Erythroblast (primary cell): ENCODE measurements around the gene METTL23.
"Not testable (repeated sequence)": the region's sequence is repeated elsewhere in the genome, so short reads cannot be mapped to it uniquely, and the experiment has no call there.

Source experiments
- DNase-seq, 2 experiments: peaks; one replicate each; lab custom pipeline; 2025; lab: John Stamatoyannopoulos, UW
- GATA1 ChIP-seq: IDR thresholded peaks from 2 replicates; pipeline ENCODE4 v1.6.1; 2011; ENCODE audit warnings: low read depth, mild to moderate bottlenecking, control low read depth, low read length, moderate library complexity
- POLR2A ChIP-seq: IDR thresholded peaks from 2 replicates; pipeline ENCODE4 v1.6.1; 2011; ENCODE audit warnings: mild to moderate bottlenecking, low read length

The METTL23 gene

DNA sequence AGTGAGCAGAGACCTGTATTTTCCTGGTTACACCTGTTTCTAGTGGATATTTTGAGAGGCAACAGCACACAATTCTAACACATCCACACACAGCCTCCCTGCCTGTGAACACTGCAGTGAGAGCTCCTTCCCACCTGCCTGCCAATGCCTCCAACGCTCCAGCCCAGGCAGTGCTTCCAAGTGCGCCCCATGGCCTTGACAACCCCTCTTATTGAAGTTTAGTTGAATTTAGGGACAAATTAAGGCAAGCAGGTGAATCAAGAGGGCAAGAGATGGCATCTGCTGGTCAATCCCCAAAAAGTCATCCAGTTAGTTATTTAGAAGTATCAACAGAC is 11.2 kb upstream of the METTL23 start:
- no peak for DNase-seq
- no peak for TF ChIP-seq POLR2A
- TF ChIP-seq GATA1 = no peak

GRCh38 chr17:76716146-76716838 is 10.3 kb upstream of the METTL23 start:
- DNase-seq = peak; percentile 84 to 86
- peak; percentile 62 for TF ChIP-seq POLR2A
- TF ChIP-seq GATA1 = no peak

DNA sequence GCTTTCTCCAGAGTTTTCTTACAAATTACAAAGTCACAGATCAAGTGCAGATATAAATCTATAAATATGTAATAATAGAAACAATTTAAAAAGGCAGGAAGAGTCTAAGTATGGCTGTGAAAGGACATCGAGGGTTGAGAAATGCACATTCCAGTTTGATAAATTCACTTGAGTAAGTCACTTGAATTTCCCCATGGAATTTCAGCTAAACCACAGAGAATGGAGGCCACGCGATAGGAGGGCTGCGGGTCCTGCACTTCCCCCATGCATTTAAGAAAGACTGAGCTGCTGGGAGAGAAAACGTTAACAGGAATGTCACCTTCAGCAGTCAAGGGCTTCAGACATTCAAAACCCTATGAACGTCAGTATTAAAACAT is 9.8 kb upstream of the METTL23 start:
- TF ChIP-seq POLR2A (no peak), GATA1 (no peak)
- no peak for DNase-seq

DNA sequence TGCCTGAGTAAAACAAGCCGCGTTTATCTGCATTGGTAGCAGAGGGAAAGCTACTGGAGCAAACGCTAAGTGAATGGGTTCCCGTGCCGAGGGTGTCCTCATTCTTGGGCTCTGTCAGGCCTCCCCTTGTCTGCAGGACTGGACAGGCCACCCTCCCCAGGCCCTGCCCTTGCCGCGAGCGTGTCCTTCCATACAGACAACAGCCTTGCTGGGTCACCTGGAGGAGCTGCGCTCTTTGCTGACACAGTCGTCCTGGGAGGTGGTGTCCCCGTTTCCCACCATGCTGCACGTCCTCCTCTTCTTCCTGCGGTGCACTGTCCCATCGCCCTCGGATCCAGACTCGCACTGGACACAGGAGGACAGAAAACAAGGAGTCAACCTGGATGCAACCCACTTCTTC is 8.1 kb upstream of the METTL23 start:
- DNase-seq = no peak

DNA sequence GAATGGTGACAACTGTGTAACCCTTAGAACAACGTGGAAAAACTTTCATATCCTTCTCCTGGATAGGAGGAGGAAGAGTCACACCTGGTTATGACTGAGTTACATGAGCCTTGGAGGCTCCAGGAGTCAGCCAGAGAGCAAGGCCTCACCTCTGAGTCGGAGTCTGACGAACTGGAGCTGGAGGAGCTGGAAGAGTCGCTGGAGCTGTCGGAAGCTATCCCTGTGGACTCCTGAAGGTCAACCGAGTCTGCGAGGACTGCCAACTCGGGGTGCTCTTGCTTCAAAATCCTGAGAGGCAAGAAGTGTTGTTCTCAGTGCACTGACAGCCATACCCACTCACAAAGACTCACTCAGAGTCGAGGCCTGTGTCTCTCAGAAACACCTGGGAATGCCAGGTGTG is 6.4 kb upstream of the METTL23 start:
- TF ChIP-seq POLR2A = no peak

More for the DNA sequence above, 8.1 kb upstream of the METTL23 start:
- TF ChIP-seq GATA1 = no peak
- no peak for TF ChIP-seq POLR2A

DNA sequence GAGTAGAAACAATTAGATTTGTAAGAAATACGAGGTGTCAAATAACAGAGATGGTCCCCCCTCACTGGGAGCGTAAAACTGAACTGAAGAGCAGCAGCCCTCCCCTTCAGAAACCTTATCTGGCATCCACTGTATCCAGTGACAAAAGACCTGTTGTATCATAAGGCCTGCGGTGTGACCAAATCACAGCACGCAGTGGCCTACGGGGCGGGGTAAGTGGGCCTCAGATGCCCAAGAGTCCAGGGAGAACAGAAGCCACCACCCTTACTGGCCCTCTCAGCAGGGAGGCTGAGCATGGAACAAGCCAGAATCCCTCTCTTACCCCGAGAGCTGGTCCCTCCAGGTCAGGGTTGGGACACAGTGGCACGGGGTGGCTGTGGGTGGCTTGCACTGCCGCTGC is 5.7 kb upstream of the METTL23 start:
- DNase-seq = no peak
- TF ChIP-seq POLR2A = no peak
- TF ChIP-seq GATA1 = no peak

More for the DNA sequence above, 6.4 kb upstream of the METTL23 start:
- no peak for DNase-seq

DNA sequence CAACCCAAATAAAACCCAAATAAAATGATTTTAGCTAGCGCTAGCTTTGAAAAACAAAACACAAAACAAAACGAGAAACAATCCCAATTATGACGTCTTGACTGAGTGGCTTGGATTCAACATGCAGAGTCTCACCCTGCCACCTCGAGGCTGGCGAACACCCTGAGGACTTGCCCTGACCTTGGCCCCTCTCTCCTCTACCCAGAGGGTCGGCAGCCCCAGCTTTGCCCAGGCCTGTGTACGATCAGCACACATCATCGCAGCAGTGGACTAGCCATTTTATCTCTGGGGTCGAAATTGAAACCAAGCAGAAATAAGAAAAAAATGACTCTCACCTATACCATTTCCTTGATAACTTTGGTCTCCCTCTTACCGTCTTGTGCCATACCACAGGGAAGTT is 5.2 kb upstream of the METTL23 start:
- no peak for DNase-seq
- TF ChIP-seq GATA1 (no peak), POLR2A (no peak)

GRCh38 chr17:76722279-76722678 is 4.4 kb upstream of the METTL23 start:
- TF ChIP-seq POLR2A (no peak), GATA1 (no peak)

GRCh38 chr17:76722977-76723376 is 3.7 kb upstream of the METTL23 start:
- DNase-seq = not testable (repeated sequence)

More at GRCh38 chr17:76722279-76722678, 4.4 kb upstream of the METTL23 start:
- no peak for DNase-seq

GRCh38 chr17:76723812-76724211 is 2.8 kb upstream of the METTL23 start:
- no peak for TF ChIP-seq POLR2A
- no peak for TF ChIP-seq GATA1

GRCh38 chr17:76725580-76726230 is 934 bp upstream of the METTL23 start:
- peak; percentile 83 to 84 for DNase-seq
- TF ChIP-seq GATA1 (no peak), POLR2A (no peak)

More at GRCh38 chr17:76723812-76724211, 2.8 kb upstream of the METTL23 start:
- no peak for DNase-seq

DNA sequence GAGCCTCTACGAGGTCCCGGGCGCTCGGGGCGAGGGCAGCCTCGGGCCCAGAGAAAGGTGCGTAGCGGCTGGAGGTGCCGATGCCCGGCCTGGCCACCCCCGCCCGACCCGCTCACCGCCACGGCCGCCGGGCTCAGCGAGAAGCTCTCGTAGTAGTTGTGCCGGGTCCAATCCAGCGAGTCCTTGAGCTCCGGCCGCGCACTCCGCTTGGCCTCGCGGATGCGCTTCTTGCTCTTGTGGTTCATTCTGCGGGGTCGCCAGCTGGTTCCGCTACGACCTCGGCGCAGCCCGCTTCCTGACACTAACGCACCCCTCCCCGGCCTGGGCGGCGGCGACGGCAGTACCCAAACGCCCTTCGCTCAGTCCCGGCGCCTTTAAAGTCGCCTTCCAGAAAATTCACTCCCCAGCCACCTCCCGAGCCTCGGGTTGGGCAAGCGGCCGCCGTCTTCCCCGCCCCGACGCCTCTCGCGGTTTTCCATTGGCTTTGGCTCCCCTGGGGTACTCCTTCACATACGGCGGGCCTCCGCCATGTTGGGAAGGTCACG is 336 bp upstream of the METTL23 start, which contains the start of gene JMJD6:
JMJD6 (minus strand) TSS at position 376 of the 545 bp plus-strand sequence; CDS start at position 245, 131 bp downstream.
- TF ChIP-seq GATA1 = no peak
- TF ChIP-seq POLR2A = peak; percentile 89
- peak; percentile 96 to 97 for DNase-seq

- TF ChIP-seq GATA1 (no peak), POLR2A (no peak)
- DNase-seq = no peak
These were observed 1.3 kb downstream of the METTL23 start for GRCh38 chr17:76727745-76728456.

- DNase-seq = not testable (repeated sequence)
These were observed 5.4 kb downstream of the METTL23 start for GRCh38 chr17:76731800-76732733.
